Right renal pelvis (tissue), 4 donors: ENCODE measurements around the gene CPEB2. TPM values are rescaled to one million over a fixed set of nuclear protein-coding genes. Genes with fewer than 3 reads are reported as not detected.
A peak's percentile ranks its signal among the peaks of the same experiment; 100 is the strongest.

ENCODE experiments used
- DNase-seq, 4 donors: peaks; one replicate each; pipeline ENCODE4 v3.0.0-alpha.2; 2013; ENCODE audit warnings: low read depth in 4 of 4, low spot score in 3 of 4, missing footprints in 1 of 4
- polyA plus RNA-seq, 4 donors: library from polyadenylated mRNA; unstranded; fragments of 120-200 nt; gene quantifications; one replicate each; pipeline ENCODE4 v1.2.1, GENCODE V29; 2013; ENCODE audit not compliant: insufficient read length in 4 of 4

CPEB2 gene
- 10 to 100 TPM; 17.3 to 21.3 (median 20.5) TPM for polyA plus RNA-seq

DNA sequence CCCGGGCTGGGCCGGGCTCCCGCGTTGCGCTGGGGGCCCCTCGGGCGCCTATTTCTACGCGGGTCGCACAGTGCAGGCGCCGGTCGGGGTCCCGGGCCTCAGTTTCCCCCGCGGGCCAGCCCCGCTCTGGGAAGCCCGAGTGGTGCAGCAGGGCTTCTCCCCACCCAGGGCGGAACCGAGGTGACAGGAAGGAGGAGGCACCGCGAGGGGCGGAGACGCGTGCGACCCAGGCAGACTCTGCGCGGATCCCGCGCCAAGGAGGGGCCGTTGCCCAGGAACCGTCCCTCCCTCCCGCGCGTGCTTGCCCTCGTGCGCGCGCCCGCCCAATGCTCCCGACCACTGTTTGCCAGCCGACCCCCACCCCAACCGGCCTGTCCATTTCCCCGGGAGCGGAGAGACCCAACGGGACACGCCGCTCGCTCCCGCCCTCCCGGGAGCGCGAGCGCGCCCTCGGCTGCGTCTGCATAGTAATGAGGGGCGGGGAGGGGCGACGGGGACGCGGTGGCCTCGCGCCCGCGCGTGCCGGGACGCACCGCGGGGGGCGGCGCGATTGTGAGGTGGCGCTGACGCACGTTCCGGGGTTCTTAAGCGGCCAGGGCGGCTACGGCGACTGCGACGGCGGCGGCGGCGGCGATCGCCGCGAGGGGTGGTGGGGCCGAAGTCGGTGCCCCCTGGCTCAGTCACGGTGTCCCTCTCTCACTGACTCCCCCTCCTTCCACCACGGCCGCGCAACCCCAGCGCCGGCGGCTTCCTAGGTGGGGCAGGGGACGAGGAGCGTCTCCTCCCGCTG lies at the start of gene CPEB2:
Gene CPEB2 (plus strand): TSS at position 613 of the 790 bp plus-strand sequence. CDS start 193 bp downstream, outside the sequence.
- DNase-seq, result peak; percentile 85 to 91 (median 89)

- peak in 1 of 4 donors; percentile 0 for DNase-seq
Observed at GRCh38 chr4:14958436-14958835, 43.8 kb upstream of the CPEB2 start.

DNA sequence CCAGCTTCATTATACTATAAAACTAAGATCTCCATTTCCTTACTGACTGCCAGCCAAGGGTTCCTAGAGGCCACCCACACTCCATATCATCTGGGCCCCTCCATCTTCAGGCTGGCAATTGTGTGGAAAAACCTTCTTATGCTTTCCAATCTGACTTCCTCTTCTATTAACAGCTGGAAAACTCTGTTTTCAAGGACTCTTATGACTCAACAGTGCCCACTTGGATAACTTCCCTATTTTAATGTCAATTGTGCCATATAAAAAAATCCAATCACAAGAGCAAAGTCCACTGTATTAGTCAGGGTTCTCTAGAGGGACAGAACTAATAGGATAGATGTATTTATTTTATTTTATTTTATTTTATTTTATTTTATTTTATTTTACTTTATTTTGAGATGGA lies 41.0 kb upstream of the CPEB2 start:
- DNase-seq, result no peak

DNA sequence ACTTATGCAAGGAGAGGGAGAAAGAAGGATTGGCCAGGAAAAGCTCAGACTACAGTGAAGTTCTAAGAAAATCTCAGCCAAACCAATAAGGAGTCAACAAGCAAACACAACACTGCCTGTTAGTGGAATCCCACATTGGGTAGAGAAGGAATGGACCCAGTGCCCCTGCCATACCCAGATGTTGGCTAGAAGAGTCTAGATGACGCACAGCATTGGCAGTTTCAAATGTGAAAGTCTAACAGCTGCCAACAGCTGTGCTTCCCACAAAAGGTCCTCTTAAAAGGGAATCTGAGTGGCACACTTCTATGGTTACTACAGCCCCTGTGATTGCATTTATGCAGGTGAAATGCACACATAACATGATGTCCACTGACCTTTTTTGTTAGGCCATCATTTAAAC lies 37.2 kb upstream of the CPEB2 start:
- DNase-seq, result no peak

- no peak for DNase-seq
Observed at GRCh38 chr4:14967982-14968381, 34.3 kb upstream of the CPEB2 start.

DNA sequence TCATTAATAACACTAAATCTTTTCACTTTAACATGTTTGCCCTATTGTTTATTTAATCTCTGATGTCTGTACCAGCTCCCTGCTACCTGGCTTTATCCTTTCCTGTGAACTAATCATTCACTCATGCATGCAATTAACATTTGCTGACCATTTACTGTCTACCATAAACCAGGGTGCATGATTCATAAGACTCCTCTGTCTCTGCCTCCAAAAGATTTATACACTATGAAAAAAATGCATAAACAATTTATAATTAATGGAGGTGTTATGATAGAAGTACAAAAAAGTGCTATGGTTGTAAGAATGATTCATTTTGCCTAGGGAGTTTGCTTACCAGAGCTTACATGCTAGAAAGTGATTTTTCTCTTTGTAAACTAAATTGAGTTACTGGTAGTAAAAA lies 24.5 kb upstream of the CPEB2 start:
- DNase-seq, result no peak

- DNase-seq, result no peak
Observed at GRCh38 chr4:14984448-14984847, 17.8 kb upstream of the CPEB2 start.

DNA sequence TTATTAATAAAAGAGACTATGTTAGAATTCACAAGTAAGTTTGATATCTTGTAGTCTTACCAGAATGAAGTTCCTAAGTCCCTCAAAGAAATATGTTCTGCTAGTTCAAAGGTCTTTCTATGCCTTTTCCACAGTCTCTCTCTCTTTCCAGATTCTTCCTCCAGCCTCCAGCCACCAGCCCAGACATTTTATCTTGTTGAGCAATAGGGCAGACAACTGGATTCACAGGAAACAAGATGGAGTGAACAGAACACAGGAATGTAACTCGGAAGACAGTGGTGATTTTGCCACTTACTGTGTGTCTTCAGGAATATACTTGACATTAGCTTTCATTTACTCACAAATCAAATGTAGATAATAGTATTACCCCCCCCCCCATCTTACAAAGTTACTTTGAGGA lies 17.1 kb upstream of the CPEB2 start:
- DNase-seq, result no peak

GRCh38 chr4:14985843-14986242 lies 16.4 kb upstream of the CPEB2 start:
- no peak for DNase-seq

DNA sequence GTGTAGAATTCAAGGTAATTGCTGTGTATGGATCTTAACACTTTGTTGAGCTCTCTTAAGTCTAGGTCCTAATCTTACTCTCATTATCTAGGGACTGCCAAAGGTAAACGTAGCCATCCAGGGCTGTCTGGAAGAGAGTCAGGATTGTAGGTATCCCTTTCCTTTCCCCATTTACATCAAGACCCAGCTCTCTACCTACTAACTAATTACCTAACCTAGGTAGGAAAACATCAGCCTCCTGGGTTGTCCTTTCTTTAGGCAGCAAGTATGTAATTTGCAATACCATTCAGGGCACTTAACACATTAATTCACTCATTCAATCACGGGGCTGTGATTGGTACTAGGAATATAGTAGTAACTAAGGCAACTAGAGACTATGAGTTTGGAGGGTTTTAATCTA lies 15.2 kb upstream of the CPEB2 start:
- no peak for DNase-seq

GRCh38 chr4:14990484-14990883 lies 11.8 kb upstream of the CPEB2 start:
- no peak for DNase-seq

DNA sequence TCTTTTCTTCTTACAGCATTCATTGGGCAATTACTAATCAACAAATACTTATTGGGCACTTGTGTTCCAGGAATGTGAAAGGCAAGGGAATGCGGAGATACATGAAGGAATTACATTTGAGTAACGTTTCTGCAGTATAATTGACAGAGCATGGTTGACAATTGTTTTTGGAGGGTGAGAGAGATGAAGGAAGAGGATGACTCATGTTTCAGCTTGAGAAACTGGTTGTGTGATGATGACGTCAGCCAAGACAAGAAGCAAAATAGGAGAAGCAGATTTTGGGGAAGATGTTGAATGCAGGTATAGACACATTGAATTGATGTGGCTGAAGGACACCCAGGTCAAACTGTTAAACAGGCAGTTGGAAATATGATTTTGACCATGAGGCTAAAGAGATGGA lies 8.0 kb upstream of the CPEB2 start:
- DNase-seq, result no peak

- peak in 3 of 4 donors; percentile 36 to 55 (median 48) for DNase-seq
Observed at GRCh38 chr4:15001248-15001868, 923 bp upstream of the CPEB2 start.

DNA sequence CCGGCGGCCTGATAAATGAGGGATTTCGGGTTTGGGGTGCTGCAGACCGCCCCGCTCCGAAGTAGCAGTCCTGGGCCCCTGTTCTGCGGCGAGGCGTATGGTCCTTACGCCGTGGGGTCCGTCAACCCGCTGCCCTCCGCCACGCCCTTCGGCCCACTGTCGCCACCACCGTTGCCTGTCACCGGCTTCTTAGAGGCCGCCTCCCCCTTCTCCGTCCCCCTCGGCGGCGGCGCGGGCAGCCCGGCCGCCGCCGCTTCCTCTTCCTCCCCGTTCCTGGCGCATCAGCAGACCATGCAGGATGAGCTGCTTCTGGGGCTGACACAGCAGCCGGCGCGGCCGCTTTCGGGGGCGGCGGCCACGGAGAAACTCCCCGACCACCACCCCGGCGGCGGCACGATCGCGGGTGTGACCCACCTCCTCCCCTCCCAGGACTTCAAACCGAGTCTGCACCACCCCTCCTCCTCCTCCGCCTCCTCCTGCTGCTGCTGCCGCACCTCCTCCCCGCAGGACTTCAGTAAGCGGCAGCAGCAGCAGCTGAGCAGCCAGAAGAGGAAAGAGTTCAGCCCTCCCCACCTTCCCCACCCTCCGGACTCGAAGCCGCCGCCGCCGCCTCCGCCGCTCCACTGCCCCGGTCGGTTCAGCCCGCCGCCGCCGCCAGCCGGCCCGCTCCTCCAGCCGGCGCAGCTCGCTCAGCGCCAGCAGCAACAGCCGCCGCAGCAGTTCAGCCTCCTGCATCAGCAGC lies 549 bp downstream of the CPEB2 start:
- peak in 3 of 4 donors; percentile 19 to 43 (median 29) for DNase-seq

DNA sequence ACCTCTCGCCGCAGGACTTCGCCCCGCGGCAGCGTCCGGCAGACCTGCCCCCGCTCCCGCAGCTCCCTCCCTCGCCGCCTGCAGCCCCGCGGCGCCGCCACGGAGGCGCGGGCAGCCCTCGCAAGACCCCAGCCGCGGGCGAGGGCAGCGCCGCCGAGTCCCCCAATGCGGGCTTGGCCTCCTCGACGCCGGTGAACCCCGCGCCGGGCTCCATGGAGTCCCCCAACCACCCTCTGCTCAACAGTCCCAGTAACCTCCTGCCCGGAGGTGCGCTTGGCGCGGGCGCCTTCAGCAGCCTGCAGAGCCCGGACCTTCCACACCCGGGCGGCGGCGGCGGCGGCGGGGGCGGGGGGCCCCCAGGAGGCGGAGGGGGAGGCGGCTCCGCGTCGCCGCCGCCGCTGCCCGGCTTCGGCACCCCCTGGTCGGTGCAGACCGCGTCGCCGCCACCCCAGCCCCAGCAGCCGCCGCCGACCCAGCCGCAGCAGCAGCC lies 1.2 kb downstream of the CPEB2 start:
- DNase-seq, result peak in 2 of 4 donors; percentile 25 to 29

DNA sequence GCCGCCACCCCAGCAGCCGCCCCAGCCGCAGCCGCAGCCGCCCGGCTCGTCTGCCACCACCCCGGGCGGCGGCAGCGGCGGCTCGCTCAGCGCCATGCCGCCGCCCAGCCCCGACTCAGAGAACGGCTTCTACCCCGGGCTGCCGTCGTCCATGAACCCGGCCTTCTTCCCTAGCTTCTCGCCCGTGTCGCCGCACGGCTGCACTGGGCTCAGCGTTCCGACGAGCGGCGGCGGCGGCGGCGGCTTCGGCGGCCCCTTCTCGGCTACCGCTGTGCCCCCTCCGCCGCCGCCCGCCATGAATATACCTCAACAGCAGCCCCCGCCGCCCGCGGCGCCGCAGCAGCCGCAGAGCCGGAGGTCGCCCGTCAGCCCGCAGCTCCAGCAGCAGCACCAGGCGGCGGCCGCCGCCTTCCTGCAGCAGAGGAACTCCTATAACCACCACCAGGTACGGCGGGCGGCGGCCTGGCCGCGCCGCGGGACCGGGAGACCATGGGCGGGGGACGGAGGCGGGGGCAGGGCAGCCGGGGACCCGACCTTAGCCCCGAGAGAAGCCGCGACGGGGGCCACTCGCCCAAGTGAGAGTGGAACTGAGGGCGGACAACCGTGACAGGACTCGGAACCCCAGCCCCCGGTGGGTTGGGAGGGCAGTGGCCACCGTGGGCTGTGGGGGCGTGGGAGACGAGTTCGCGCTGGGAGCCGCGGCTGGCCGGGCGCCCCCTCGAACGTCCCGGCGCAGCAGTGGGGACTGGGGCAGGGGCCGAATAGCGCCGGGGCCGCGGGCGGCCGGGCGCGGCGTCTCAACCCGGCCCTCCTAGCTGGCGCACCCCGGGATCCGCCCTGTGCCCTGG lies 1.8 kb downstream of the CPEB2 start:
- DNase-seq, result peak in 1 of 4 donors; percentile 18

DNA sequence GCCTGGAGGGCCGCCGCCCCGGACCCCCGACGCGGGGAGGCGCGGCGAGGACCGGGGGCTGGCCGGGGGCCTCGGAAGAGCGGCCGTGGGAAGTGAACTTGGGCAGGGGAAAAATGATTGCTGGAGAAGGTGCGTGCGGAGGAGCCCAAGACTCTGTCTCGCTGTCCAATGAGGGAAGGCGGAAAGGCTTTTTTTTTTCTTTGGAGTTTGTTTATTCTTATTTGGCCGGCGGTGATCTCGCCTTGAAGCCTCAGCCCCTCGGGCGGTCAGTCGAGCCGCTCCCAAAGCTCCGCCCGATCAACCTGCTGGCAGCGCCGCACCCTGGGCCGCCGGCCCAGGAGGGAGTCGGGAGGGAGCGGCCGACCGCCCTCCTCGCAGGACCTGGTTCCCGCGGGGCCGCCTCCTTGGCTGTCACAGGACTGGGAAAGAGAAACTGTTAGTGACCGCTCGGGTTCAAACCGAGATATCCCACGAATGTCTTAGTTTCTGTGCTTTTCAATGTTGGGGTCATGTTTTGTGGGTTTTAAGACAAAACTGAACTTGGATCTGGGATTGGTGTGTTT lies 2.5 kb downstream of the CPEB2 start:
- peak in 2 of 4 donors; percentile 28 to 40 for DNase-seq

- DNase-seq, result no peak
Observed at GRCh38 chr4:15005474-15006115, 3.3 kb downstream of the CPEB2 start.

- DNase-seq, result no peak
Observed at GRCh38 chr4:15006416-15007024, 4.2 kb downstream of the CPEB2 start.
